Measurements from ENCODE around the gene IFT80.

GRCh38 chr3:160346511-160346910 is 52.5 kb downstream of the IFT80 start:
- TF ChIP-seq CTCF (IDR thresholded peaks at IDR 0.05), result no peak
- no peak for TF ChIP-seq POLR2A (IDR thresholded peaks at IDR 0.05)
